Astrocyte of the cerebellum (primary cell): Measurements from ENCODE around the gene CCDC13.

Experiments used
- DNase-seq: peaks from one replicate; pipeline ENCODE4 v3.0.0-alpha.2; 2011; ENCODE audit warnings: low read depth
- H3K4me3 ChIP-seq: 2 replicates; pipeline ENCODE4 v1.5.1; 2011; ENCODE audit warnings: mild to moderate bottlenecking, low read depth, low read length, moderate library complexity
- CTCF ChIP-seq: IDR thresholded peaks from 2 replicates; pipeline ENCODE4 v1.5.1; 2012; ENCODE audit warnings: low read length, low read depth, moderate library complexity, mild to moderate bottlenecking; ENCODE audit errors: missing control alignments
- in situ Hi-C: cut with HindIII; loops from 2 replicates; pipeline ENCODE4 v1.10.0; 2017; ENCODE audit warnings: low sequenced_read_pairs

The CCDC13 gene

GRCh38 chr3:42764561-42765295 is 8.3 kb downstream of the CCDC13 start:
- in situ Hi-C loops = no loop called here
- TF ChIP-seq CTCF = no peak
- DNase-seq = no peak

GRCh38 chr3:42764115-42764514 is 8.9 kb downstream of the CCDC13 start:
- in situ Hi-C loops = no loop called here
- no peak overlapping the region for H3K4me3 ChIP-seq
- no peak for TF ChIP-seq CTCF
- DNase-seq = no peak

More at GRCh38 chr3:42764561-42765295, 8.3 kb downstream of the CCDC13 start:
- H3K4me3 ChIP-seq = no peak overlapping the region

- no peak for DNase-seq
- no peak overlapping the region for H3K4me3 ChIP-seq
- in situ Hi-C loops = no loop called here
- no peak for TF ChIP-seq CTCF
These were observed 10.0 kb downstream of the CCDC13 start for GRCh38 chr3:42763021-42763420.

DNA sequence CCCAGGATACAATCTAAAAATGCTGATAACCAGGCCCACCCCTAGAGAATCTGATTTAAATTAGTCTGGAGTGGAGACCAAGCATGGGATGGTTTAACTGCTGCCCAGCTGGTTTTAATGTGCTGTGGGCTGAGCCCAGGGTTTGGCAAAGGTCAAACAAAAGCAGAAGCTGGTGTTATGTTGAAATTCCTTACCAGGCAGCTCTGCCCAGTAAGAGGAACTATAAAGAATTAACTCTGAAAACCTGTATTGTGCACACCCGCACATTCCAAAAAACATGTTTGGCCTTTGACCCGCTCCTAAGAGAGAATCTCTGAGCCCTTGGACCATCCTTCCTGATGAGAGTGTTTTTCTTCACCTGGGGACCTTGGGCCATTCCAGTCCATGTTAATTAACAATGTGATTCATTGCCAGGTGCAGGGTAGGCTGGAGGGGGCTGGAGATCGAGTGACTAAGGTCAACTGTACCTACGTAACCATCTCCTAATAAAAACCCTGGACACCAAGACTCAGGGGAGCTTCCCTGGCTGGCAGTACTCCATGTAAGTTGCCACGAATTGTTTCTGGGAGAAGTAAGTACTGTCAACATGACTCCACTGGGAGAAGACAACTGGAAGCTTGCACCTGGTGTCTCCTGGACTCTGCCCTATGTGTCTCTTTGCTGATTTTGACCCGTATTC is 10.9 kb downstream of the CCDC13 start:
- in situ Hi-C loops = no loop called here
- no peak for DNase-seq
- TF ChIP-seq CTCF = no peak
- no peak overlapping the region for H3K4me3 ChIP-seq

- in situ Hi-C loops = loop anchor here (5.0 kb wide), 1 partner anchor 96 kb away; no protein-coding TSS in a partner anchor
- no peak for TF ChIP-seq CTCF
- H3K4me3 ChIP-seq = no peak overlapping the region
- DNase-seq = no peak
These were observed 14.9 kb downstream of the CCDC13 start for GRCh38 chr3:42758126-42758525.

- no peak for DNase-seq
- TF ChIP-seq CTCF = no peak
- in situ Hi-C loops = loop anchor here (5.0 kb wide), 1 partner anchor 94 kb away; no protein-coding TSS in a partner anchor
- no peak overlapping the region for H3K4me3 ChIP-seq
These were observed 16.3 kb downstream of the CCDC13 start for GRCh38 chr3:42756681-42757213.
